Endothelial cell of umbilical vein (primary cell): ENCODE measurements around the gene GORASP1. TPM values are rescaled to one million over a fixed set of nuclear protein-coding genes. Genes with fewer than 3 reads are reported as not detected.

Experiments used
- BruUV-seq: library from RNA; stranded (reverse); fragments of 400-500 nt; replicated peaks from 2 replicates; lab custom pipeline; 2021; lab: Mats Ljungman, UMichigan
- CTCF ChIA-PET: fragments of 300-600, 350-600 bp; sonication (Branson Sonifier 250); formaldehyde crosslinking; loops from one replicate; lab custom pipeline; 2021; ENCODE audit warnings: antibody characterized with exemption, inconsistent platforms; lab: Charles Lee
- POLR2A ChIA-PET: fragments of 300-600, 350-600 bp; sonication (Branson Sonifier 250); formaldehyde crosslinking; loops from one replicate; lab custom pipeline; 2021; ENCODE audit warnings: antibody characterized with exemption, inconsistent platforms; lab: Charles Lee
- DNase-seq: peaks from one replicate; pipeline ENCODE4 v3.0.0-alpha.2; 2011; ENCODE audit warnings: low read depth, low spot score
- FAIRE-seq: peaks from 2 replicates; lab custom pipeline; 2011; peaks lifted over from hg19 to GRCh38; lab: Jason Lieb, UNC
- H2AFZ ChIP-seq: 2 replicates; pipeline ENCODE4 v1.6.0; 2012; ENCODE audit warnings: low read depth, low read length, control low read depth, inconsistent platforms
- H3K27ac ChIP-seq: 2 replicates; pipeline ENCODE4 v1.5.1; 2011; ENCODE audit warnings: low read depth, mild to moderate bottlenecking, control low read depth, low read length, moderate library complexity; ENCODE audit not compliant: insufficient read depth
- H3K27me3 ChIP-seq, 2 experiments: 2 replicates each; pipeline versions ENCODE4 v1.6.0 to v1.6.1; 2011; ENCODE audit warnings: low read length in 2 of 2, mixed read lengths in 1 of 2; ENCODE audit not compliant: control insufficient read depth in 2 of 2, insufficient read depth in 2 of 2
- H3K36me3 ChIP-seq, 2 experiments: 2 replicates in 1 of 2; 3 replicates in 1 of 2; pipeline ENCODE4 v1.5.1; 2011; ENCODE audit warnings: low read length in 2 of 2, mild to moderate bottlenecking in 1 of 2, moderate library complexity in 1 of 2; ENCODE audit not compliant: control insufficient read depth in 2 of 2, insufficient read depth in 2 of 2; ENCODE audit errors: extremely low read depth in 1 of 2
- H3K4me1 ChIP-seq: 3 replicates; pipeline ENCODE4 v1.5.1; 2011; ENCODE audit warnings: mild to moderate bottlenecking, low read length; ENCODE audit not compliant: control insufficient read depth, insufficient read depth; ENCODE audit errors: extremely low read depth
- H3K4me2 ChIP-seq: 2 replicates; pipeline ENCODE4 v1.6.1; 2011; ENCODE audit warnings: low read length, control low read depth, mixed read lengths; ENCODE audit not compliant: insufficient read depth
- H3K4me3 ChIP-seq, 3 experiments: fragments of 200-600 bp in 1 of 3; sonication (generic), shearing (Covaris generic) in 1 of 3; replicated peaks in 1 of 3; 2 replicates each; pipeline ENCODE4 v1.5.1; 2011 to 2016; ENCODE audit warnings: control low read depth in 3 of 3, low read length in 3 of 3, mild to moderate bottlenecking in 2 of 3, inconsistent platforms in 1 of 3, low read depth in 1 of 3, moderate library complexity in 1 of 3; ENCODE audit not compliant: insufficient read depth in 1 of 3
- H3K79me2 ChIP-seq: 2 replicates; pipeline ENCODE4 v1.6.0; 2012; ENCODE audit warnings: low read length, inconsistent platforms; ENCODE audit not compliant: control insufficient read depth, insufficient read depth
- H3K9ac ChIP-seq: replicated peaks from 2 replicates; pipeline ENCODE3; 2011; ENCODE audit warnings: low read length, control low read depth; ENCODE audit not compliant: insufficient read depth; ENCODE audit errors: extremely low read depth
- H3K9me1 ChIP-seq: replicated peaks from 3 replicates; pipeline ENCODE4 v1.6.0; 2011; ENCODE audit warnings: mild to moderate bottlenecking, low read length; ENCODE audit not compliant: control insufficient read depth, insufficient read depth; ENCODE audit errors: extremely low read depth
- H3K9me3 ChIP-seq: replicated peaks from 2 replicates; pipeline ENCODE4 v1.5.1; 2012; ENCODE audit warnings: low read length, inconsistent platforms; ENCODE audit not compliant: control insufficient read depth, insufficient read depth
- H4K20me1 ChIP-seq: replicated peaks from 2 replicates; pipeline ENCODE3; 2011; ENCODE audit warnings: mild to moderate bottlenecking, low read length; ENCODE audit not compliant: control insufficient read depth, insufficient read depth; ENCODE audit errors: extremely low read depth
- EZH2 ChIP-seq: IDR thresholded peaks from 2 replicates; pipeline ENCODE4 v1.6.1; 2012; ENCODE audit warnings: borderline replicate concordance, low read depth, mild to moderate bottlenecking, moderate library complexity, low read length, inconsistent platforms; ENCODE audit not compliant: severe bottlenecking
- FOS ChIP-seq: IDR thresholded peaks from 2 replicates; pipeline ENCODE4 v1.6.1; 2011; ENCODE audit warnings: mild to moderate bottlenecking, low read length, moderate library complexity, borderline replicate concordance; ENCODE audit not compliant: insufficient read depth
- GATA2 ChIP-seq: IDR thresholded peaks from 2 replicates; pipeline ENCODE4 v1.7.0; 2011; ENCODE audit warnings: low read depth, mild to moderate bottlenecking, moderate library complexity, mixed read lengths, low read length; ENCODE audit not compliant: insufficient read length, insufficient read depth
- JUN ChIP-seq: IDR thresholded peaks from 2 replicates; pipeline ENCODE4 v1.6.1; 2011; ENCODE audit warnings: borderline replicate concordance, low read depth; ENCODE audit not compliant: insufficient read length, insufficient read depth
- MYC ChIP-seq: IDR thresholded peaks from one replicate; pipeline ENCODE4 v1.6.1; 2011; ENCODE audit warnings: mild to moderate bottlenecking, low read depth, low read length
- POLR2A ChIP-seq: IDR thresholded peaks from 2 replicates; pipeline ENCODE4 v1.6.1; 2012; ENCODE audit warnings: low read depth, mild to moderate bottlenecking, control low read depth, low read length
- POLR2AphosphoS5 ChIP-seq: IDR thresholded peaks from 2 replicates; pipeline ENCODE4 v1.6.1; 2012; ENCODE audit warnings: low read depth, mild to moderate bottlenecking, control low read depth, low read length, moderate library complexity; ENCODE audit not compliant: insufficient read depth
- dilution Hi-C: fragments of 300-500 bp; cut with MboI; formaldehyde crosslinking; loops from one replicate; pipeline ENCODE4 v1.15.0; 2019; ENCODE audit warnings: low sequenced_read_pairs; ENCODE audit not compliant: extremely low pct_ligation_motif_present
- intact Hi-C: fragments of 100-400 bp; cut with micrococcal nuclease; formaldehyde crosslinking; loops from one replicate; pipeline ENCODE4 v1.10.0; 2022
- polyA plus RNA-seq, 4 experiments: library from polyadenylated mRNA; depleted of rRNA in 3 of 4; stranded (reverse) in 3 of 4; unstranded in 1 of 4; fragments of >200 nt; gene quantifications; 2 replicates each; pipeline versions ENCODE4 v1.2.1 to v1.2.3, GENCODE V29; 2011 to 2012; ENCODE audit warnings: missing spikeins in 1 of 4
- total RNA-seq: library from RNA; stranded (reverse); gene quantifications from 2 replicates; pipeline ENCODE4 v1.2.3, GENCODE V29; 2021
- TF ChIP-seq, protein P1 (sequence below), 2 donors: IDR thresholded peaks; 1 replicate in 1 of 2; 2 replicates in 1 of 2; pipeline ENCODE4 v1.5.1; 2011; ENCODE audit warnings: low read length in 2 of 2, mild to moderate bottlenecking in 2 of 2, moderate library complexity in 2 of 2, control low read depth in 1 of 2, inconsistent platforms in 1 of 2, low read depth in 1 of 2; ENCODE audit not compliant: insufficient read depth in 1 of 2; ENCODE audit errors: extremely low read depth in 1 of 2
- TF ChIP-seq, protein P2 (sequence below): IDR thresholded peaks from 2 replicates; pipeline ENCODE4 v1.6.1; 2011; ENCODE audit not compliant: insufficient read depth, insufficient read length

Gene GORASP1
- total and polyA plus RNA-seq, 2 donors (not counting 3 experiments of a cell fraction or from before 2014, with no cell fraction given), result 62.5 to 68.0 TPM

DNA sequence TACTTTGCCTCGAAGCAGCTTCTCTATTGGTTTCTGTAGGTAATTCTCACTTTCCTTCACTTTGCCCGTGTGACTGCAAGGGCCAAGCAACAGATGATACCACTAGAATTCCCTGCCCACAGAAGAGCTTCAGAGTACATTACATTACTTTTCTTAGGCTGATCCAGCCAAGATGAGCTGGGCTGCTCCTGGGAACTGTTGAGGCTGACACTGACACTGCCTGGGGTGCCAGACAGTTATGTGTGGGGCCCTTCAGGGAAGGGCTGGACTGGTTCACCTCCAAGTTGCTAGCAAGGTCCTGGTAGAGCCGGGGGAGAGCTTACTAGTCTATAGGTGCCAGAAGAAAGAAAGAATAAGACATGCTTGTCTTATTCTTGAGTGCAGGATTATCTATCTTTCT is 19.0 kb downstream of the GORASP1 start:
- Histone ChIP-seq H3K4me2 (no peak overlapping the region), H3K79me2 (no peaks in the 10 kb centered on the region), H3K9me3 (no peaks in the 10 kb centered on the region), H3K4me3 (no peak overlapping the region), H3K9me1 (no peaks in the 10 kb centered on the region), H3K27me3 (no peaks in the 10 kb centered on the region), H2AFZ (no peak overlapping the region), H3K27ac (no peak overlapping the region), H4K20me1 (no peaks in the 10 kb centered on the region), H3K36me3 (peaks cover 5 to 13% of the 10 kb centered on the region in 2 experiments), H3K9ac (no peak overlapping the region), H3K4me1 (no peaks in the 10 kb centered on the region)
- FAIRE-seq (no peak), DNase-seq (no peak)
- no TSS peak for BruUV-seq
- dilution Hi-C loops (no loop called here), intact Hi-C loops (no loop called here)
- TF ChIP-seq POLR2A, result no peak
- TF ChIP-seq MYC, result no peak
- TF ChIP-seq EZH2, result no peak
- TF ChIP-seq FOS, result no peak
- TF ChIP-seq POLR2AphosphoS5, result no peak
- TF ChIP-seq GATA2, result no peak
- TF ChIP-seq, protein P1, sequence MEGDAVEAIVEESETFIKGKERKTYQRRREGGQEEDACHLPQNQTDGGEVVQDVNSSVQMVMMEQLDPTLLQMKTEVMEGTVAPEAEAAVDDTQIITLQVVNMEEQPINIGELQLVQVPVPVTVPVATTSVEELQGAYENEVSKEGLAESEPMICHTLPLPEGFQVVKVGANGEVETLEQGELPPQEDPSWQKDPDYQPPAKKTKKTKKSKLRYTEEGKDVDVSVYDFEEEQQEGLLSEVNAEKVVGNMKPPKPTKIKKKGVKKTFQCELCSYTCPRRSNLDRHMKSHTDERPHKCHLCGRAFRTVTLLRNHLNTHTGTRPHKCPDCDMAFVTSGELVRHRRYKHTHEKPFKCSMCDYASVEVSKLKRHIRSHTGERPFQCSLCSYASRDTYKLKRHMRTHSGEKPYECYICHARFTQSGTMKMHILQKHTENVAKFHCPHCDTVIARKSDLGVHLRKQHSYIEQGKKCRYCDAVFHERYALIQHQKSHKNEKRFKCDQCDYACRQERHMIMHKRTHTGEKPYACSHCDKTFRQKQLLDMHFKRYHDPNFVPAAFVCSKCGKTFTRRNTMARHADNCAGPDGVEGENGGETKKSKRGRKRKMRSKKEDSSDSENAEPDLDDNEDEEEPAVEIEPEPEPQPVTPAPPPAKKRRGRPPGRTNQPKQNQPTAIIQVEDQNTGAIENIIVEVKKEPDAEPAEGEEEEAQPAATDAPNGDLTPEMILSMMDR (IDR thresholded peaks at IDR 0.05; ENCODE audit: extremely low read depth in 1 of 2, insufficient read depth in 1 of 2, low read depth in 1 of 2, low read length in 2 of 2), result no peak
- TF ChIP-seq JUN, result no peak
- TF ChIP-seq, protein P2, sequence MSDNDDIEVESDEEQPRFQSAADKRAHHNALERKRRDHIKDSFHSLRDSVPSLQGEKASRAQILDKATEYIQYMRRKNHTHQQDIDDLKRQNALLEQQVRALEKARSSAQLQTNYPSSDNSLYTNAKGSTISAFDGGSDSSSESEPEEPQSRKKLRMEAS, result no peak
- CTCF ChIA-PET, result interaction anchor here (1.0 to 3.4 kb wide), 4 partner anchors 8 to 203 kb away, joined by 3 to 18 read pairs (median 6); no protein-coding TSS in a partner anchor
- POLR2A ChIA-PET, result no interaction called here
